GM10266 (cell line): ENCODE measurements around the gene SETD1B.
"Not testable (repeated sequence)": the region's sequence is repeated elsewhere in the genome, so short reads cannot be mapped to it uniquely, and the experiment has no call there.

ENCODE experiments used
- DNase-seq: peaks from one replicate; pipeline ENCODE4 v3.0.0; 2012; ENCODE audit errors: extremely low spot score
- CTCF ChIP-seq: IDR thresholded peaks from 2 replicates; pipeline ENCODE4 v1.5.1; 2012; ENCODE audit warnings: mild to moderate bottlenecking, low read depth; ENCODE audit not compliant: control insufficient read depth, insufficient read depth; ENCODE audit errors: missing control alignments

SETD1B gene

GRCh38 chr12:121873216-121873569 is 69.4 kb downstream of the SETD1B start:
- TF ChIP-seq CTCF: no peak
- no peak for DNase-seq

- no peak for DNase-seq
- no peak for TF ChIP-seq CTCF
Observed at GRCh38 chr12:121874071-121874470, 70.3 kb downstream of the SETD1B start.

GRCh38 chr12:121875582-121875981 is 71.8 kb downstream of the SETD1B start:
- no peak for TF ChIP-seq CTCF
- DNase-seq: no peak

- not testable (repeated sequence) for DNase-seq
Observed at GRCh38 chr12:121876080-121876447, 72.3 kb downstream of the SETD1B start.
